ENCODE measurements around the gene SORCS3. TPM values are rescaled to one million over a fixed set of nuclear protein-coding genes. Genes with fewer than 3 reads are reported as not detected.

SORCS3 gene
- polyA plus RNA-seq, 3 donors: not detected

- H3K79me2 ChIP-seq (ENCODE audit: insufficient read depth, low read length): no peaks in the 10 kb centered on the region
These were observed 401.9 kb downstream of the SORCS3 start for GRCh38 chr10:105042906-105043552.

GRCh38 chr10:105044902-105045301 is 403.8 kb downstream of the SORCS3 start:
- Histone ChIP-seq H2AFZ (ENCODE audit: insufficient read depth, low read depth, low read length, poor library complexity, severe bottlenecking) (no peak overlapping the region), H3K4me1 (ENCODE audit: control insufficient read depth in 1 of 2, insufficient read depth in 2 of 2, low read length in 2 of 2) (no peaks in the 10 kb centered on the region), H3K9ac (ENCODE audit: insufficient read depth, low read length, poor library complexity, severe bottlenecking) (no peak overlapping the region), H3K9me3 (replicated peaks in 1 of 2; ENCODE audit: control insufficient read depth in 1 of 2, insufficient read depth in 1 of 2, low read length in 2 of 2) (no peaks in the 10 kb centered on the region), H3K4me3 (replicated peaks in 1 of 3; ENCODE audit: low read depth in 2 of 3, low read length in 3 of 3) (no peak overlapping the region), H3K27me3 (ENCODE audit: control insufficient read depth in 2 of 2, insufficient read depth in 2 of 2, low read length in 2 of 2) (no peaks in the 10 kb centered on the region), H3K36me3 (replicated peaks in 1 of 2; ENCODE audit: control insufficient read depth in 1 of 2, insufficient read depth in 2 of 2, low read length in 2 of 2) (no peaks in the 10 kb centered on the region), H3K79me2 (ENCODE audit: insufficient read depth, low read length) (no peaks in the 10 kb centered on the region), H3K27ac (ENCODE audit: low read depth in 1 of 2, low read length in 2 of 2) (no peak overlapping the region), H4K20me1 (ENCODE audit: insufficient read depth, low read length) (no peaks in the 10 kb centered on the region), H3K4me2 (replicated peaks; ENCODE audit: extremely low read depth, low read length, poor library complexity, severe bottlenecking) (no peak overlapping the region)
- no peak for DNase-seq
- Mint-ChIP-seq H3K27me3 (ENCODE audit: low read depth in 3 of 3) (peaks cover 0 to 4% (median 1%) of the 10 kb centered on the region in 3 donors), H3K27ac (no peak overlapping the region), H3K4me1 (no peaks in the 10 kb centered on the region), H3K9me3 (peaks cover 0 to 8% (median 1%) of the 10 kb centered on the region in 7 donors), H3K4me3 (no peak overlapping the region), H3K36me3 (no peaks in the 10 kb centered on the region)
- intact Hi-C loops (cut with micrococcal nuclease): no loop called here
- no CpG with 5 or more reads among the region's 3 CpGs for WGBS (ENCODE audit: insufficient coverage)
- no peak for TF ChIP-seq CTCF (IDR thresholded peaks at IDR 0.05)

More at GRCh38 chr10:105042906-105043552, 401.9 kb downstream of the SORCS3 start:
- intact Hi-C loops (cut with micrococcal nuclease): no loop called here
- no peaks in the 10 kb centered on the region for H3K4me1 Mint-ChIP-seq
- Histone ChIP-seq H4K20me1 (ENCODE audit: insufficient read depth, low read length) (no peaks in the 10 kb centered on the region), H3K27me3 (ENCODE audit: control insufficient read depth in 2 of 2, insufficient read depth in 2 of 2, low read length in 2 of 2) (no peaks in the 10 kb centered on the region), H3K36me3 (replicated peaks in 1 of 2; ENCODE audit: control insufficient read depth in 1 of 2, insufficient read depth in 2 of 2, low read length in 2 of 2) (no peaks in the 10 kb centered on the region), H3K4me1 (ENCODE audit: control insufficient read depth in 1 of 2, insufficient read depth in 2 of 2, low read length in 2 of 2) (no peaks in the 10 kb centered on the region), H2AFZ (ENCODE audit: insufficient read depth, low read depth, low read length, poor library complexity, severe bottlenecking) (no peak overlapping the region), H3K27ac (ENCODE audit: low read depth in 1 of 2, low read length in 2 of 2) (no peak overlapping the region), H3K9me3 (replicated peaks in 1 of 2; ENCODE audit: control insufficient read depth in 1 of 2, insufficient read depth in 1 of 2, low read length in 2 of 2) (no peaks in the 10 kb centered on the region), H3K4me2 (replicated peaks; ENCODE audit: extremely low read depth, low read length, poor library complexity, severe bottlenecking) (no peak overlapping the region), H3K9ac (ENCODE audit: insufficient read depth, low read length, poor library complexity, severe bottlenecking) (no peak overlapping the region), H3K4me3 (replicated peaks in 1 of 3; ENCODE audit: low read depth in 2 of 3, low read length in 3 of 3) (no peak overlapping the region)
- DNase-seq: no peak
- H3K27ac Mint-ChIP-seq: no peak overlapping the region
- peaks cover 0 to 8% (median 0%) of the 10 kb centered on the region in 7 donors for H3K9me3 Mint-ChIP-seq
- WGBS (ENCODE audit: insufficient coverage): 100% methylated on average over 2 of the region's 4 CpGs
- peaks cover 0 to 4% (median 0%) of the 10 kb centered on the region in 3 donors for H3K27me3 Mint-ChIP-seq (ENCODE audit: low read depth in 3 of 3)
- TF ChIP-seq CTCF (IDR thresholded peaks at IDR 0.05): no peak
- no peak overlapping the region for H3K4me3 Mint-ChIP-seq
- H3K36me3 Mint-ChIP-seq: no peaks in the 10 kb centered on the region
